Ectodermal cell (in vitro differentiated cells): ENCODE measurements around the gene MROH8.
A peak's percentile ranks its signal among the peaks of the same experiment; 100 is the strongest.

Experiments
- H3K27ac ChIP-seq: 2 replicates; pipeline ENCODE4 v1.7.0; 2013; ENCODE audit warnings: mild to moderate bottlenecking, low read depth, low read length; ENCODE audit not compliant: insufficient read depth, poor library complexity, severe bottlenecking
- H3K27me3 ChIP-seq: 2 replicates; pipeline ENCODE4 v1.7.0; 2013; ENCODE audit warnings: mild to moderate bottlenecking, low read length; ENCODE audit not compliant: insufficient read depth, control insufficient read depth, poor library complexity, severe bottlenecking
- H3K36me3 ChIP-seq: one replicate; pipeline ENCODE4 v1.7.0; 2013; ENCODE audit warnings: low read length; ENCODE audit not compliant: control insufficient read depth, insufficient read depth
- H3K4me1 ChIP-seq: one replicate; pipeline ENCODE4 v1.7.0; 2013; ENCODE audit warnings: low read length; ENCODE audit not compliant: control insufficient read depth, insufficient read depth
- H3K4me3 ChIP-seq: 2 replicates; pipeline ENCODE4 v1.7.0; 2013; ENCODE audit warnings: low read depth, low read length, control low read depth; ENCODE audit not compliant: insufficient read depth
- H3K9me3 ChIP-seq: 2 replicates; pipeline ENCODE4 v1.7.0; 2013; ENCODE audit warnings: mild to moderate bottlenecking, low read length, moderate library complexity; ENCODE audit not compliant: control insufficient read depth
- WGBS, 2 experiments: methylation state at CpG; one replicate each; pipeline ENCODE4 v1.1.7; 2013; ENCODE audit warnings: missing lambda C conversion rate in 2 of 2; 5-methylcytosine and 5-hydroxymethylcytosine counted together

MROH8 gene

DNA sequence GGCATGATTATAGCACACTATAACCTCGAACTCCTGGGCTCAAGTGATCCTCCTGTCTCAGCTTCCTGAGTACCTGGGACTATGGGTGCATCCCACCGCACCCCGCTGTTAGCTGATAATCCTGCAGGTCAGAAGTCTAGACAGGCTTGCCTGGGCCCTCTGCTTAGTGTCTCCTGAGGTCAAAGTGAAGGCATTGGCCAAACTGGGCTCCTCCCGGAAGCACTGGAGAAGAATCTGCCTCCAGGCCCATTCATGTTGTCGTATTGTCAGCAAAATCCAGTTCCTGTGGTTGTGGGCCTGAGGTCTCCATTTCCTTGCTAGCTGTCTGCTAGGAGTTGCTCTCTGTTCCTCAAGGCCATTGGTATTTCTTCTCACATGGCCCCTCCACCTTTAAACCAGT, 6.3 kb upstream of the MROH8 start:
- 92 to 96% methylated on average over 5 of the region's 5 CpGs for WGBS, 2 experiments
- Histone ChIP-seq H3K27ac (no peak overlapping the region), H3K4me3 (no peak overlapping the region), H3K36me3 (peaks cover 42% of the 10 kb centered on the region), H3K9me3 (no peaks in the 10 kb centered on the region), H3K4me1 (no peaks in the 10 kb centered on the region), H3K27me3 (no peaks in the 10 kb centered on the region)

- peak overlapping the region; percentile 93 for H3K4me3 ChIP-seq
- no peak overlapping the region for H3K27ac ChIP-seq
- WGBS, 2 experiments = 13% methylated on average over 15 of the region's 15 CpGs
- H3K27me3 ChIP-seq = no peaks in the 10 kb centered on the region
- H3K9me3 ChIP-seq = no peaks in the 10 kb centered on the region
- H3K4me1 ChIP-seq = peaks cover 6% of the 10 kb centered on the region
- H3K36me3 ChIP-seq = peaks cover 9% of the 10 kb centered on the region
Measured at GRCh38 chr20:37179683-37180524, 556 bp upstream of the MROH8 start.

- Histone ChIP-seq H3K4me1 (no peaks in the 10 kb centered on the region), H3K36me3 (no peaks in the 10 kb centered on the region), H3K27ac (no peak overlapping the region), H3K27me3 (no peaks in the 10 kb centered on the region), H3K9me3 (no peaks in the 10 kb centered on the region), H3K4me3 (no peak overlapping the region)
- 89 to 94% methylated on average over 4 of the region's 4 CpGs for WGBS, 2 experiments
Measured at GRCh38 chr20:37172836-37173235, 6.5 kb downstream of the MROH8 start.

- H3K9me3 ChIP-seq = no peaks in the 10 kb centered on the region
- no peaks in the 10 kb centered on the region for H3K36me3 ChIP-seq
- no peaks in the 10 kb centered on the region for H3K4me1 ChIP-seq
- no peaks in the 10 kb centered on the region for H3K27me3 ChIP-seq
- WGBS, 2 experiments = 92 to 93% methylated on average over 5 of the region's 5 CpGs
- H3K4me3 ChIP-seq = no peak overlapping the region
- H3K27ac ChIP-seq = no peak overlapping the region
Measured at GRCh38 chr20:37166867-37167266, 12.5 kb downstream of the MROH8 start.

- Histone ChIP-seq H3K36me3 (no peaks in the 10 kb centered on the region), H3K9me3 (no peaks in the 10 kb centered on the region), H3K27ac (no peak overlapping the region), H3K4me3 (no peak overlapping the region), H3K27me3 (no peaks in the 10 kb centered on the region), H3K4me1 (no peaks in the 10 kb centered on the region)
- 93 to 100% methylated on average over 1 of the region's 1 CpG for WGBS, 2 experiments
Measured at GRCh38 chr20:37165031-37165430, 14.3 kb downstream of the MROH8 start.

DNA sequence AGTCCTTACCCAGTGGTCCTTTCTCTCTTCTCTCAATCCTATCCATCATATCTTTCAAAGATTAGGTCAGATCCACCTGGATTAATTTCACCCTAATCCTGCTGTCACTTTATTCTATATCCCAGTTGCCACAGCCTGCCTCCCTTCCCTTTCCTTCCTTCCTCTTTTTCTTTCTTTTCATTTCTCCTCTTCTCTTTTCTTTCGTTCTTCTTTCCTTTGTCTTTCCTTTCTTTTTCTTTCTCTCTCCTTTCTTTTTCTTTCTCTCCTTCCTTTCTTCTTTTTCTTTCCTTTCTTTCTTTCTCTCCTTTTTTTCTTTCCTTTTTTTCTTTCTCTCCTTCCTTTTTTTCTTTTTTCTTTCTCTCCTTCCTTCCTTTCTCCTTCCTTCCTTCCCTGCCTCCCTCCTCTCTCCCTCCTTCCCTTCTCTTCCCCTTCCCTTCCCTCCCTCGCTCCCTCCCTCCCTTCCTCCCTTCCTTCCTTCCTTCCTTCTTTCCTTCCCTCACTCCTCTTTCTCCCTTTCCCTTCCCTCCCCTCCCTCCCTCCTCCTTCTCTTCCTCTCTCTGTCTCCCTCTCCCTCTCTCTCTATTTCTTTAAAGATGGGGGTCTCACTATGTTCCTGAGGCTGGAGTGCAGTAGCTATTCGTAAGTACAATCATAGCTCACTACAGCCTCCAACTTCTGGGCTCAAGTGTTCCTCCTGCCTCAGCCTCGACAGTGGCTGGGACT, 15.4 kb downstream of the MROH8 start:
- no peak overlapping the region for H3K27ac ChIP-seq
- H3K9me3 ChIP-seq = no peaks in the 10 kb centered on the region
- H3K4me3 ChIP-seq = no peak overlapping the region
- H3K27me3 ChIP-seq = no peaks in the 10 kb centered on the region
- H3K4me1 ChIP-seq = no peaks in the 10 kb centered on the region
- no peaks in the 10 kb centered on the region for H3K36me3 ChIP-seq
- WGBS, 2 experiments = 89 to 94% methylated on average over 4 of the region's 4 CpGs

DNA sequence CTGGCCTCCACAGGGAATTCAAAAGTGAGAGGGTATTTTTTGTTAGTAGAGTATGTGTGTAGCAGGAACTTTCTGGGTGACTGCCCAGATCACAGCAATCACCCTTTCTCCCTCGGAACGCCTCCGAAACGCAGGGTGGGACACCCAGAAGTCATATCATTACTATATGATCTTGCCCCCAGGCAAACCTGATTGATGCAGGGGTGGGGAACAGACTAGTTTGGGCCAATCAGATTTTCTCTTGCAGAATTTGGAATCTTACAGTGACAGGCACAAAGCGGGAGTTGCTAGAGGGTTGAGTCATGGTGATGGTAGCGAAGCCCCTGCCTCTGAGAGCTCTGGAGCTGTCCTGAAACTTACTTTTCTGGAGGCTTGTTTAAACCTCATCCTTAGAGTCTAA, 16.7 kb downstream of the MROH8 start:
- Histone ChIP-seq H3K9me3 (no peaks in the 10 kb centered on the region), H3K4me1 (no peaks in the 10 kb centered on the region), H3K36me3 (no peaks in the 10 kb centered on the region), H3K27ac (no peak overlapping the region), H3K4me3 (no peak overlapping the region), H3K27me3 (no peaks in the 10 kb centered on the region)
- 93 to 94% methylated on average over 6 of the region's 6 CpGs for whole genome bisulfite sequencing, 2 experiments

DNA sequence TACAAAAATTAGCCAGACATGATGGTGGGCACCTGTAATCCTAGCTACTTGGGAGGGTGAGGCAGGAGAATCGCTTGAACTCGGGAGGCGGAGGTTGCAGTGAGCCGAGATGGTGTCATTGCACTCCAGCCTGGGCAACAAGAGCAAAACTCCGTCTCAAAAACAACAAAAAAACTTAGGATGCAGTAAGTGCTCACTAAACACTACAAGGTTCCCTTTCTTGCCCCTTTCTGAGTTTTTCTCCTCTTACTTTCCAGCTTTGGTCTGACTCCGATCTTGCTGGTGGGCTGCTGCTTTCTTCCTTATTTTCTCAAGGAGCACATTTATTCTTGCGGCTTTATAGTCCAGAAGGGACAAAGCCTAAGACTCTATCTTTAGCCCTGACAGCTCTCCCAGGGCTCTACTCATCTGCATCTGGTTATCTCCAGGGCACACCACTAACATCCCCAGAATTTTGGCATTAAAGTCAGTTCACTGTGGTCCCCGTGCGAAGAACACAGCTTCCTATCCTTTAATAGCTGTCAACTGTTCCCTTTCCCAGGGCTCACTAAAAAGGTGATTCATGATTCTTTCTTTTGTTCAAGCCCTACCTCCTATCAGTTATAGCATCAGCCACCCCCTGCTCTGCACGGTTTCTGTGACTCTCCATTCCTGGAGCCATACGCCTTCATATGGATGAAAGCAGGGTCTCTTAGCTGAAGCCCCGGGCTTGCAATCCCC, 17.4 kb downstream of the MROH8 start:
- H3K9me3 ChIP-seq = no peaks in the 10 kb centered on the region
- no peaks in the 10 kb centered on the region for H3K27me3 ChIP-seq
- H3K4me1 ChIP-seq = no peaks in the 10 kb centered on the region
- no peak overlapping the region for H3K27ac ChIP-seq
- 80 to 82% methylated on average over 12 of the region's 12 CpGs for WGBS, 2 experiments
- no peaks in the 10 kb centered on the region for H3K36me3 ChIP-seq
- H3K4me3 ChIP-seq = no peak overlapping the region

GRCh38 chr20:37160683-37161082, 18.7 kb downstream of the MROH8 start:
- no peaks in the 10 kb centered on the region for H3K27me3 ChIP-seq
- H3K27ac ChIP-seq = no peak overlapping the region
- no peaks in the 10 kb centered on the region for H3K36me3 ChIP-seq
- H3K4me1 ChIP-seq = no peaks in the 10 kb centered on the region
- H3K9me3 ChIP-seq = no peaks in the 10 kb centered on the region
- no peak overlapping the region for H3K4me3 ChIP-seq
- WGBS, 2 experiments = 94 to 95% methylated on average over 10 of the region's 10 CpGs

DNA sequence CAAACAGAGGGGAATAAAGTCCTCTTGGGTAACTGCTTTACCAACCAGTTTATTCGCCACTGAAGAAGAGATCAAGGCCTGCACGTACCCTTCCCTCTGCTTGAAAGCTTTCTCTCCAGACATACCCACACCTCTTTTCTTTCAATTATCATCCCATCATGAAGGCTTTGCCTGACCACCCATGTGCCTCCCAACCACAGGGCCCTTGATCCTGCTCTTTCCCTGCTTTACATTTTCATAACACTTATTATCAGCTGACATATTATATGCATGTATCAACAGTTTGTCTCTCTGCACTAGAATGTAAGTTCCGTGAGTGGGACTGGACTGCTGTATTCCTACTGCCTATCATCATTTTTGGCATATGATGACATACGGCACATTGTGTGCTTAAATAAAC, 21.1 kb downstream of the MROH8 start:
- no peaks in the 10 kb centered on the region for H3K36me3 ChIP-seq
- H3K27me3 ChIP-seq = no peaks in the 10 kb centered on the region
- WGBS, 2 experiments = 94 to 97% methylated on average over 4 of the region's 4 CpGs
- no peaks in the 10 kb centered on the region for H3K9me3 ChIP-seq
- H3K4me1 ChIP-seq = no peaks in the 10 kb centered on the region
- no peak overlapping the region for H3K27ac ChIP-seq
- H3K4me3 ChIP-seq = no peak overlapping the region
